WTC11 (cell line): ENCODE measurements around the gene FANCC.

Source experiments
- E2F4 ChIP-seq: sonication (generic); formaldehyde crosslinking; IDR thresholded peaks from 2 replicates; pipeline ENCODE4 v1.8.1; 2022; ENCODE audit warnings: low read depth, mild to moderate bottlenecking, moderate library complexity, missing genetic modification reagents, borderline replicate concordance
- ELF4 ChIP-seq: sonication (generic); formaldehyde crosslinking; IDR thresholded peaks from 2 replicates; pipeline ENCODE4 v1.8.1; 2022; ENCODE audit warnings: low read depth, mild to moderate bottlenecking, moderate library complexity, missing genetic modification reagents
- NR3C1 ChIP-seq: sonication (generic); formaldehyde crosslinking; conservative IDR thresholded peaks from 2 replicates; pipeline ENCODE4 v1.8.1; 2023; ENCODE audit warnings: low read depth, mild to moderate bottlenecking, missing genetic modification reagents
- TEAD4 ChIP-seq: sonication (generic); formaldehyde crosslinking; IDR thresholded peaks from 2 replicates; pipeline ENCODE4 v1.8.0; 2022; ENCODE audit warnings: mild to moderate bottlenecking, missing genetic modification reagents
- USF1 ChIP-seq: sonication (generic); formaldehyde crosslinking; IDR thresholded peaks from 2 replicates; pipeline ENCODE4 v1.8.0; 2022; ENCODE audit warnings: mild to moderate bottlenecking, missing genetic modification reagents
- USF2 ChIP-seq: sonication (generic); formaldehyde crosslinking; IDR thresholded peaks from 2 replicates; pipeline ENCODE4 v1.8.1; 2023; ENCODE audit warnings: mild to moderate bottlenecking, missing genetic modification reagents, moderate library complexity
- TF ChIP-seq, protein P1 (sequence below): fragments of 200-600 bp; IDR thresholded peaks from 2 replicates; pipeline ENCODE4 v1.8.0; 2022; ENCODE audit warnings: antibody characterized with exemption
- TF ChIP-seq, protein P2 (sequence below): sonication (generic); formaldehyde crosslinking; IDR thresholded peaks from 2 replicates; pipeline ENCODE4 v1.8.1; 2023; ENCODE audit warnings: mild to moderate bottlenecking, missing genetic modification reagents, borderline replicate concordance
- TF ChIP-seq, protein P3 (sequence below): sonication (generic); formaldehyde crosslinking; IDR thresholded peaks from 2 replicates; pipeline ENCODE4 v1.8.0; 2022; ENCODE audit warnings: mild to moderate bottlenecking, missing genetic modification reagents
- TF ChIP-seq, protein P4 (sequence below): sonication (generic); formaldehyde crosslinking; IDR thresholded peaks from 2 replicates; pipeline ENCODE4 v1.8.0; 2022; ENCODE audit warnings: missing genetic modification reagents

- TF ChIP-seq E2F4 (CRISPR knock-in tag): no peak
- no peak for TF ChIP-seq USF2
- TF ChIP-seq ELF4: no peak
- TF ChIP-seq, protein P1, sequence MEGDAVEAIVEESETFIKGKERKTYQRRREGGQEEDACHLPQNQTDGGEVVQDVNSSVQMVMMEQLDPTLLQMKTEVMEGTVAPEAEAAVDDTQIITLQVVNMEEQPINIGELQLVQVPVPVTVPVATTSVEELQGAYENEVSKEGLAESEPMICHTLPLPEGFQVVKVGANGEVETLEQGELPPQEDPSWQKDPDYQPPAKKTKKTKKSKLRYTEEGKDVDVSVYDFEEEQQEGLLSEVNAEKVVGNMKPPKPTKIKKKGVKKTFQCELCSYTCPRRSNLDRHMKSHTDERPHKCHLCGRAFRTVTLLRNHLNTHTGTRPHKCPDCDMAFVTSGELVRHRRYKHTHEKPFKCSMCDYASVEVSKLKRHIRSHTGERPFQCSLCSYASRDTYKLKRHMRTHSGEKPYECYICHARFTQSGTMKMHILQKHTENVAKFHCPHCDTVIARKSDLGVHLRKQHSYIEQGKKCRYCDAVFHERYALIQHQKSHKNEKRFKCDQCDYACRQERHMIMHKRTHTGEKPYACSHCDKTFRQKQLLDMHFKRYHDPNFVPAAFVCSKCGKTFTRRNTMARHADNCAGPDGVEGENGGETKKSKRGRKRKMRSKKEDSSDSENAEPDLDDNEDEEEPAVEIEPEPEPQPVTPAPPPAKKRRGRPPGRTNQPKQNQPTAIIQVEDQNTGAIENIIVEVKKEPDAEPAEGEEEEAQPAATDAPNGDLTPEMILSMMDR: no peak
- no peak for TF ChIP-seq USF1 (CRISPR knock-in tag)
- no peak for TF ChIP-seq TEAD4 (CRISPR knock-in tag)
- TF ChIP-seq, protein P2, sequence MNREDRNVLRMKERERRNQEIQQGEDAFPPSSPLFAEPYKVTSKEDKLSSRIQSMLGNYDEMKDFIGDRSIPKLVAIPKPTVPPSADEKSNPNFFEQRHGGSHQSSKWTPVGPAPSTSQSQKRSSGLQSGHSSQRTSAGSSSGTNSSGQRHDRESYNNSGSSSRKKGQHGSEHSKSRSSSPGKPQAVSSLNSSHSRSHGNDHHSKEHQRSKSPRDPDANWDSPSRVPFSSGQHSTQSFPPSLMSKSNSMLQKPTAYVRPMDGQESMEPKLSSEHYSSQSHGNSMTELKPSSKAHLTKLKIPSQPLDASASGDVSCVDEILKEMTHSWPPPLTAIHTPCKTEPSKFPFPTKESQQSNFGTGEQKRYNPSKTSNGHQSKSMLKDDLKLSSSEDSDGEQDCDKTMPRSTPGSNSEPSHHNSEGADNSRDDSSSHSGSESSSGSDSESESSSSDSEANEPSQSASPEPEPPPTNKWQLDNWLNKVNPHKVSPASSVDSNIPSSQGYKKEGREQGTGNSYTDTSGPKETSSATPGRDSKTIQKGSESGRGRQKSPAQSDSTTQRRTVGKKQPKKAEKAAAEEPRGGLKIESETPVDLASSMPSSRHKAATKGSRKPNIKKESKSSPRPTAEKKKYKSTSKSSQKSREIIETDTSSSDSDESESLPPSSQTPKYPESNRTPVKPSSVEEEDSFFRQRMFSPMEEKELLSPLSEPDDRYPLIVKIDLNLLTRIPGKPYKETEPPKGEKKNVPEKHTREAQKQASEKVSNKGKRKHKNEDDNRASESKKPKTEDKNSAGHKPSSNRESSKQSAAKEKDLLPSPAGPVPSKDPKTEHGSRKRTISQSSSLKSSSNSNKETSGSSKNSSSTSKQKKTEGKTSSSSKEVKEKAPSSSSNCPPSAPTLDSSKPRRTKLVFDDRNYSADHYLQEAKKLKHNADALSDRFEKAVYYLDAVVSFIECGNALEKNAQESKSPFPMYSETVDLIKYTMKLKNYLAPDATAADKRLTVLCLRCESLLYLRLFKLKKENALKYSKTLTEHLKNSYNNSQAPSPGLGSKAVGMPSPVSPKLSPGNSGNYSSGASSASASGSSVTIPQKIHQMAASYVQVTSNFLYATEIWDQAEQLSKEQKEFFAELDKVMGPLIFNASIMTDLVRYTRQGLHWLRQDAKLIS (CRISPR knock-in tag): no peak
- TF ChIP-seq, protein P3, sequence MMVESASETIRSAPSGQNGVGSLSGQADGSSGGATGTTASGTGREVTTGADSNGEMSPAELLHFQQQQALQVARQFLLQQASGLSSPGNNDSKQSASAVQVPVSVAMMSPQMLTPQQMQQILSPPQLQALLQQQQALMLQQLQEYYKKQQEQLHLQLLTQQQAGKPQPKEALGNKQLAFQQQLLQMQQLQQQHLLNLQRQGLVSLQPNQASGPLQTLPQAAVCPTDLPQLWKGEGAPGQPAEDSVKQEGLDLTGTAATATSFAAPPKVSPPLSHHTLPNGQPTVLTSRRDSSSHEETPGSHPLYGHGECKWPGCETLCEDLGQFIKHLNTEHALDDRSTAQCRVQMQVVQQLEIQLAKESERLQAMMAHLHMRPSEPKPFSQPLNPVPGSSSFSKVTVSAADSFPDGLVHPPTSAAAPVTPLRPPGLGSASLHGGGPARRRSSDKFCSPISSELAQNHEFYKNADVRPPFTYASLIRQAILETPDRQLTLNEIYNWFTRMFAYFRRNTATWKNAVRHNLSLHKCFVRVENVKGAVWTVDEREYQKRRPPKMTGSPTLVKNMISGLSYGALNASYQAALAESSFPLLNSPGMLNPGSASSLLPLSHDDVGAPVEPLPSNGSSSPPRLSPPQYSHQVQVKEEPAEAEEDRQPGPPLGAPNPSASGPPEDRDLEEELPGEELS (CRISPR knock-in tag): no peak
- TF ChIP-seq, protein P4, sequence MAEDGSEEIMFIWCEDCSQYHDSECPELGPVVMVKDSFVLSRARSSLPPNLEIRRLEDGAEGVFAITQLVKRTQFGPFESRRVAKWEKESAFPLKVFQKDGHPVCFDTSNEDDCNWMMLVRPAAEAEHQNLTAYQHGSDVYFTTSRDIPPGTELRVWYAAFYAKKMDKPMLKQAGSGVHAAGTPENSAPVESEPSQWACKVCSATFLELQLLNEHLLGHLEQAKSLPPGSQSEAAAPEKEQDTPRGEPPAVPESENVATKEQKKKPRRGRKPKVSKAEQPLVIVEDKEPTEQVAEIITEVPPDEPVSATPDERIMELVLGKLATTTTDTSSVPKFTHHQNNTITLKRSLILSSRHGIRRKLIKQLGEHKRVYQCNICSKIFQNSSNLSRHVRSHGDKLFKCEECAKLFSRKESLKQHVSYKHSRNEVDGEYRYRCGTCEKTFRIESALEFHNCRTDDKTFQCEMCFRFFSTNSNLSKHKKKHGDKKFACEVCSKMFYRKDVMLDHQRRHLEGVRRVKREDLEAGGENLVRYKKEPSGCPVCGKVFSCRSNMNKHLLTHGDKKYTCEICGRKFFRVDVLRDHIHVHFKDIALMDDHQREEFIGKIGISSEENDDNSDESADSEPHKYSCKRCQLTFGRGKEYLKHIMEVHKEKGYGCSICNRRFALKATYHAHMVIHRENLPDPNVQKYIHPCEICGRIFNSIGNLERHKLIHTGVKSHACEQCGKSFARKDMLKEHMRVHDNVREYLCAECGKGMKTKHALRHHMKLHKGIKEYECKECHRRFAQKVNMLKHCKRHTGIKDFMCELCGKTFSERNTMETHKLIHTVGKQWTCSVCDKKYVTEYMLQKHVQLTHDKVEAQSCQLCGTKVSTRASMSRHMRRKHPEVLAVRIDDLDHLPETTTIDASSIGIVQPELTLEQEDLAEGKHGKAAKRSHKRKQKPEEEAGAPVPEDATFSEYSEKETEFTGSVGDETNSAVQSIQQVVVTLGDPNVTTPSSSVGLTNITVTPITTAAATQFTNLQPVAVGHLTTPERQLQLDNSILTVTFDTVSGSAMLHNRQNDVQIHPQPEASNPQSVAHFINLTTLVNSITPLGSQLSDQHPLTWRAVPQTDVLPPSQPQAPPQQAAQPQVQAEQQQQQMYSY (CRISPR knock-in tag): no peak
- no peak for TF ChIP-seq NR3C1 (CRISPR knock-in tag)
Measured at GRCh38 chr9:95126739-95127138, 190.8 kb downstream of the FANCC start.
